ENCODE results near the gene SHC4.

DNA sequence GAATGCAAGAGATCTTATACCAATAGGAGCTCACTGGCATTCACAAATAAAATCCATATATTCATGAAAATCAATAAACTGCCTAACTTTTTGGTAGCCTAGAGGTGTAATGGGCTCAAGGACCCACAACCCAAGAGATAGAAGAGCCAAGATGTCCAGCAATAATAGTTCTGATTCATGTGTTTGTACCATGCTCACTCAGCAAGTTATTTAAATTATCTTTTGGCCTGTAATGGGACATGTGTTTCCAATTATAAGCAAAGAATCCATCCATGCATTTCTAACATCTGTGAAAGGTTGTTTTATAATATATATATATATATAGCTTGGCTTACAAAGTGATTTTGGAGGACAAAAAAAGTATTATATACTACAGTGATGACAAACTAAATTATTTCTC lies 29.7 kb upstream of the SHC4 start:
- TF ChIP-seq, protein P1, sequence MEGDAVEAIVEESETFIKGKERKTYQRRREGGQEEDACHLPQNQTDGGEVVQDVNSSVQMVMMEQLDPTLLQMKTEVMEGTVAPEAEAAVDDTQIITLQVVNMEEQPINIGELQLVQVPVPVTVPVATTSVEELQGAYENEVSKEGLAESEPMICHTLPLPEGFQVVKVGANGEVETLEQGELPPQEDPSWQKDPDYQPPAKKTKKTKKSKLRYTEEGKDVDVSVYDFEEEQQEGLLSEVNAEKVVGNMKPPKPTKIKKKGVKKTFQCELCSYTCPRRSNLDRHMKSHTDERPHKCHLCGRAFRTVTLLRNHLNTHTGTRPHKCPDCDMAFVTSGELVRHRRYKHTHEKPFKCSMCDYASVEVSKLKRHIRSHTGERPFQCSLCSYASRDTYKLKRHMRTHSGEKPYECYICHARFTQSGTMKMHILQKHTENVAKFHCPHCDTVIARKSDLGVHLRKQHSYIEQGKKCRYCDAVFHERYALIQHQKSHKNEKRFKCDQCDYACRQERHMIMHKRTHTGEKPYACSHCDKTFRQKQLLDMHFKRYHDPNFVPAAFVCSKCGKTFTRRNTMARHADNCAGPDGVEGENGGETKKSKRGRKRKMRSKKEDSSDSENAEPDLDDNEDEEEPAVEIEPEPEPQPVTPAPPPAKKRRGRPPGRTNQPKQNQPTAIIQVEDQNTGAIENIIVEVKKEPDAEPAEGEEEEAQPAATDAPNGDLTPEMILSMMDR (IDR thresholded peaks at IDR 0.05): no peak
- TF ChIP-seq POLR2A (IDR thresholded peaks at IDR 0.05) (no peak), POLR2AphosphoS5 (IDR thresholded peaks at IDR 0.05) (no peak)
